ENCODE data around the gene ABHD12.

The ABHD12 gene

DNA sequence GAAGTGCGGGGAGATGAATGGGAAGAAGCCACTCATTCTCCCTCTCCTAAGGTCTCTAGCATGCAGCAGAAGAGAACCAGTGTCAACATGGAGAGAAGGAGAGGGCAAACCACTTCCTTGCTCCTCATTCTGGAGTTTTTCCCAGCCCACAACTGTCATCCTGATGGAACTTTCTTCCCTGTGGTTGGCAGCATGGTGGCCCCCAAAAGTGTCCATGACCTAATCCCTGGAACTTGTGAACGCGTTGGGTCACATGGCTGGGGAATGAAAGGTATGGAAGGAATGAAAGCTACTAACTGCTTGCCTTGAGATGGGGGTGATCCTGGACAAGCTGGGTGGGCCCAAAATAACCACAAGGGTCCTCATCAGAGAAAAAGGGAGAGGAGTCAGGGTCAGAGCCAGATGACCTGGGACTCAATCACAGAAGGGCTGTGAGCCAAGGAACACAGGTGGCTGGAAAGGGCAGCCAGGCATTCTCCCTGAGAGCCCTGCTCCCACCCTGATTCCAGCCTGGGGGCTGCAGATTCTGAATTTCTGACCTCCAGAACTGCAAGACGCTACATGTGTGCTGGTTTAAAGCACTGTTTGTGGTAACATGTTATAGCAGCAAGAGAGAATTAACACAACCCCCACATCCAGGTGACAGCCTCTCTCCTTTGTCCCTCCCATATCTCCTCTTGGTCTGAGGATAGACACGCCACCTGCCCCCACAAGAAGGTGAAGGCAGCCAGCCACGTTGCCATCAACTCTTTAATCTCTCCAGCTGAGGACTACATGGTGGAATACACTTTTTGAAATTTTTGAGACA is 79.5 kb downstream of the ABHD12 start:
- FAIRE-seq = peak; percentile 79
- TF ChIP-seq TAF1 (IDR thresholded peaks at IDR 0.05; ENCODE audit: low read depth, low read length) (no peak), POLR2AphosphoS5 (IDR thresholded peaks at IDR 0.05; ENCODE audit: low read depth, low read length) (no peak), POLR2A (IDR thresholded peaks at IDR 0.05; ENCODE audit: low read depth, low read length) (no peak), POU2F2 (IDR thresholded peaks at IDR 0.05; ENCODE audit: low read depth, low read length) (no peak), SPI1 (IDR thresholded peaks at IDR 0.05; ENCODE audit: low read depth, low read length) (no peak), PAX5 (IDR thresholded peaks at IDR 0.05; ENCODE audit: insufficient read depth, low read length, severe bottlenecking) (no peak)
- no peak for DNase-seq (ENCODE audit: insufficient read length, low spot score)

GRCh38 chr20:25310268-25310920 is 80.2 kb downstream of the ABHD12 start:
- peak; percentile 89 for FAIRE-seq
- DNase-seq (ENCODE audit: insufficient read length, low spot score) = peak; percentile 65
- TF ChIP-seq SPI1 (IDR thresholded peaks at IDR 0.05; ENCODE audit: low read depth, low read length) (no peak), POLR2A (IDR thresholded peaks at IDR 0.05; ENCODE audit: low read depth, low read length) (no peak), POLR2AphosphoS5 (IDR thresholded peaks at IDR 0.05; ENCODE audit: low read depth, low read length) (no peak), TAF1 (IDR thresholded peaks at IDR 0.05; ENCODE audit: low read depth, low read length) (no peak), POU2F2 (IDR thresholded peaks at IDR 0.05; ENCODE audit: low read depth, low read length) (peak; percentile 56; the same call in 1 of the 2 replicates), PAX5 (IDR thresholded peaks at IDR 0.05; ENCODE audit: insufficient read depth, low read length, severe bottlenecking) (no peak)

DNA sequence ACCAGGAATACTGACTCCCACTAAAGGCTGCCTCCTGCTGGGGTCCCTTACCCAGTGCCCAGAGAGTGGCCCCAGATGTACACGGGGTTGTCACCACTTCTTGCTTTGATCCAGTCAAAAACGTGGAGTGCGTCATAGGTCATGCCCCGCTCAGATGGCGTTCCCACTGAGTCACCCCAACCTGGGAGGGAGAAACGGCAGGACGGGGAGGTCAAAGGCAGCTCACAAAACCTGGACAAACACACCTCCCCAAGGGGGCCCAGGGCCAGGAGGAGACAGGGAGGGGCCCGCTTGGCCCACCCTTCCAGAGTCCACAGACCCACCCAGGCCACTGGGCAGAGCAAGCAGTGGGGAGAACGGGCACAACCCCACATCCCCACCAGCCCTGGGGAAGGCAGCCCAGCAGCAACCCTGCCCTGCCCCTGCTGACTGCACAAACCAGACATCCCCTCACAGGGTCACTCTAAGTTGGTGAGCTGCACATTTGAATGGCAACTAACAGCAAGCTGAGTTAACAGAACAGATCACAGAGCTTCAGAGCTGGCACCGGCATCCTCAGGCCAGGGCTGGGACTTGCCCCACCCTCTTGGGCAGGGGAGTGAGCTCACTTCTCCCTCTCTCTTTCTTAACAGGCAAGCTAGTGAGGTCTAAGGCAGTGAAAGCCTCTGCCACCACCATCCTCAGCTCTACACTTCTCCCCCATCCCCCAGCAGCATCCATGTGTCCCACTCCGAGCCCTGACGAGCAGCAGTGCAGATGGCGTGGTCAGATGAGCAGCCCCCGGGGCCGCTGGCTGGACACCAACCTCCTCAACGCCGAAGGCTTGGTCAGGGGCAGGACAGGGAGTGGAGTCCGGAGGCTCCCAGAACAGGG is 81.0 kb downstream of the ABHD12 start:
- TF ChIP-seq POU2F2 (IDR thresholded peaks at IDR 0.05; ENCODE audit: low read depth, low read length) (no peak), TAF1 (IDR thresholded peaks at IDR 0.05; ENCODE audit: low read depth, low read length) (no peak), SPI1 (IDR thresholded peaks at IDR 0.05; ENCODE audit: low read depth, low read length) (no peak), POLR2A (IDR thresholded peaks at IDR 0.05; ENCODE audit: low read depth, low read length) (no peak), POLR2AphosphoS5 (IDR thresholded peaks at IDR 0.05; ENCODE audit: low read depth, low read length) (no peak), PAX5 (IDR thresholded peaks at IDR 0.05; ENCODE audit: insufficient read depth, low read length, severe bottlenecking) (no peak)
- DNase-seq (ENCODE audit: insufficient read length, low spot score) (no peak), FAIRE-seq (no peak)

GRCh38 chr20:25308671-25309394 is 81.8 kb downstream of the ABHD12 start:
- TF ChIP-seq POU2F2 (IDR thresholded peaks at IDR 0.05; ENCODE audit: low read depth, low read length) (no peak), PAX5 (IDR thresholded peaks at IDR 0.05; ENCODE audit: insufficient read depth, low read length, severe bottlenecking) (no peak), POLR2AphosphoS5 (IDR thresholded peaks at IDR 0.05; ENCODE audit: low read depth, low read length) (no peak), TAF1 (IDR thresholded peaks at IDR 0.05; ENCODE audit: low read depth, low read length) (no peak), POLR2A (IDR thresholded peaks at IDR 0.05; ENCODE audit: low read depth, low read length) (no peak), SPI1 (IDR thresholded peaks at IDR 0.05; ENCODE audit: low read depth, low read length) (no peak)
- FAIRE-seq = no peak
- DNase-seq (ENCODE audit: insufficient read length, low spot score) = no peak

DNA sequence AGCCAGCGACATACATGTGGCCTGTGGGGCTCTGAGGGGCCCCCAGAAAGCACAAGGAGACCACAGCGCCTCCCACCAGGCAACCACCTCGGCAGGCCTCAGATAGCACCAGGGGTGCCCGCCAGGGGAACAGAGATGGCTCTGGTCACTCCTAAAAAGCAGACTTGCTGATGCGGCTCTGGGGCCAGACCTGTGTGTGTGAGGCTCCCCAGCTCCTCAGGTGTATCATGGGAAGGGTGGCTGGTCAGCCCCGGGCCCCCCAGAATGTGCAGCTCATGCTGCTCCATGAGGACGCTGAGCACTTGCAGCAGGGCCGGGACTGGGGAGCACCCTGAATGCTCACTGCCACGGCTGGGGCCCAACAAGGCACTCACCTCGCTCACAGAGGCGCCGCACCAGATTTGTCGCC is 82.5 kb downstream of the ABHD12 start:
- DNase-seq (ENCODE audit: insufficient read length, low spot score) (no peak), FAIRE-seq (no peak)
- no peak for TF ChIP-seq TAF1 (IDR thresholded peaks at IDR 0.05; ENCODE audit: low read depth, low read length)
- TF ChIP-seq SPI1 (IDR thresholded peaks at IDR 0.05; ENCODE audit: low read depth, low read length) = peak; percentile 41; the same call in 1 of the 2 replicates

DNA sequence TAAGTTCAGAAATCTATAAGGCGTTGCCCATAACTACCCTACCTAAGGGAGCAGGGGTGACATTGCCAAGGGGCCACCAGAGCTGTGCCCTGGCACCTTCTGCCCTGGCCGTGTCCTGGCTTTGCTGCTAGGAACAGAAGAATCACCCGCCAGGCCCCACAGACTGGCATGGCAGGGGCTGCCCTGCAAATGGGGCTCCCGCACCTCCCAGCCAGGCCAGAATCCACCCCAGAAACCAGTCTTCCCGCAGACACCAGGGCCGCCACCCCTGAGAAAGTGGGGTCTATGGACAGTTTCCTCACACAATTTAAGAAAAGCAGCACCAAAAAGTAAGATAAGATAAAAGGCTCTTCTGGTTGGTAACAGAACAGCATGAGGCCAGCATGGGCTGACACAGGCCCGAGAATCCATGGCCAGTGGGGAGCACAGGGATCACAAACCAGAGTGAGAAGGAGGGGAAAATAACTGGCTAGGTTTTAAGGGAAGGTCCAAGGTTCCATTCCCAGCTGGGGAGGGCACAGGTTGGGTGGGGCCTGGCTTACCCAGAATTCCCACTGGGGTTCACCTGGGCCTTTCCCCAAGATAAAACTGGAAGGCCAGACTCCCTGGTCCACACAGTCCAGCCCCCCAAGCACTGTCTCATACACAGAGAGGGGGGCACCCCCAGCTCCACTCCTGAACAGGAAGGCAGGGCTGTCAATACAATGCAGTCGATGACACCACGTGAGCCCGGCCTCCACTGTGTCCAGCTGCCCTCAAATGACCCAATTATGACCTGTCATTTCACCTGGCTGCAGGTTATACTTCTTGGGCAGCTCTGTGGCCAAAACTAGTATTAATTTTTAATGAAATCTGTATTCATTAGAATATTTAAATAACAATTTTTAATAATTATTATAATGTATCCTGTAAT is 83.4 kb downstream of the ABHD12 start:
- FAIRE-seq = no peak
- TF ChIP-seq TAF1 (IDR thresholded peaks at IDR 0.05; ENCODE audit: low read depth, low read length) (no peak), POLR2AphosphoS5 (IDR thresholded peaks at IDR 0.05; ENCODE audit: low read depth, low read length) (no peak), POLR2A (IDR thresholded peaks at IDR 0.05; ENCODE audit: low read depth, low read length) (no peak), SPI1 (IDR thresholded peaks at IDR 0.05; ENCODE audit: low read depth, low read length) (no peak), POU2F2 (IDR thresholded peaks at IDR 0.05; ENCODE audit: low read depth, low read length) (no peak), PAX5 (IDR thresholded peaks at IDR 0.05; ENCODE audit: insufficient read depth, low read length, severe bottlenecking) (no peak)
- DNase-seq (ENCODE audit: insufficient read length, low spot score) = no peak

GRCh38 chr20:25304025-25304549 is 86.5 kb downstream of the ABHD12 start:
- TF ChIP-seq PAX5 (IDR thresholded peaks at IDR 0.05; ENCODE audit: insufficient read depth, low read length, severe bottlenecking) = no peak
- no peak for TF ChIP-seq POLR2A (IDR thresholded peaks at IDR 0.05; ENCODE audit: low read depth, low read length)
- no peak for TF ChIP-seq POU2F2 (IDR thresholded peaks at IDR 0.05; ENCODE audit: low read depth, low read length)
- TF ChIP-seq POLR2AphosphoS5 (IDR thresholded peaks at IDR 0.05; ENCODE audit: low read depth, low read length) = no peak
- no peak for TF ChIP-seq TAF1 (IDR thresholded peaks at IDR 0.05; ENCODE audit: low read depth, low read length)
- no peak for TF ChIP-seq SPI1 (IDR thresholded peaks at IDR 0.05; ENCODE audit: low read depth, low read length)
- DNase-seq (ENCODE audit: insufficient read length, low spot score) = no peak
- FAIRE-seq = no peak

Measured in GM12891 (cell line).